ENCODE results near the gene FZD2. TPM values are rescaled to one million over a fixed set of nuclear protein-coding genes. Genes with fewer than 3 reads are reported as not detected.

FZD2 gene
- total and polyA plus RNA-seq, 9 of the 15 experiments (the other 6 are each of a cell fraction or from before 2014, with no cell fraction given): 0.03 to 4.5 (median 1.1) TPM; not detected in 1

- TF ChIP-seq CTCF (IDR thresholded peaks at IDR 0.05 in 2 of 3, conservative IDR thresholded peaks at IDR 0.05 in 1 of 3; ENCODE audit: insufficient read depth in 2 of 3, low read depth in 1 of 3, low read length in 3 of 3) (peak; percentile 93 to 96 (median 96)), JUND (IDR thresholded peaks at IDR 0.05; ENCODE audit: borderline replicate concordance, low read depth, low read length) (no peak), JUND (tag; IDR thresholded peaks at IDR 0.05; ENCODE audit: borderline replicate concordance, low read depth, low read length) (peak; percentile 41; the same call in 1 of the 3 replicates), ZFP36 (IDR thresholded peaks at IDR 0.05; ENCODE audit: low read depth, low read length, partially characterized antibody) (peak; percentile 71)
- TF ChIP-seq, protein P1, sequence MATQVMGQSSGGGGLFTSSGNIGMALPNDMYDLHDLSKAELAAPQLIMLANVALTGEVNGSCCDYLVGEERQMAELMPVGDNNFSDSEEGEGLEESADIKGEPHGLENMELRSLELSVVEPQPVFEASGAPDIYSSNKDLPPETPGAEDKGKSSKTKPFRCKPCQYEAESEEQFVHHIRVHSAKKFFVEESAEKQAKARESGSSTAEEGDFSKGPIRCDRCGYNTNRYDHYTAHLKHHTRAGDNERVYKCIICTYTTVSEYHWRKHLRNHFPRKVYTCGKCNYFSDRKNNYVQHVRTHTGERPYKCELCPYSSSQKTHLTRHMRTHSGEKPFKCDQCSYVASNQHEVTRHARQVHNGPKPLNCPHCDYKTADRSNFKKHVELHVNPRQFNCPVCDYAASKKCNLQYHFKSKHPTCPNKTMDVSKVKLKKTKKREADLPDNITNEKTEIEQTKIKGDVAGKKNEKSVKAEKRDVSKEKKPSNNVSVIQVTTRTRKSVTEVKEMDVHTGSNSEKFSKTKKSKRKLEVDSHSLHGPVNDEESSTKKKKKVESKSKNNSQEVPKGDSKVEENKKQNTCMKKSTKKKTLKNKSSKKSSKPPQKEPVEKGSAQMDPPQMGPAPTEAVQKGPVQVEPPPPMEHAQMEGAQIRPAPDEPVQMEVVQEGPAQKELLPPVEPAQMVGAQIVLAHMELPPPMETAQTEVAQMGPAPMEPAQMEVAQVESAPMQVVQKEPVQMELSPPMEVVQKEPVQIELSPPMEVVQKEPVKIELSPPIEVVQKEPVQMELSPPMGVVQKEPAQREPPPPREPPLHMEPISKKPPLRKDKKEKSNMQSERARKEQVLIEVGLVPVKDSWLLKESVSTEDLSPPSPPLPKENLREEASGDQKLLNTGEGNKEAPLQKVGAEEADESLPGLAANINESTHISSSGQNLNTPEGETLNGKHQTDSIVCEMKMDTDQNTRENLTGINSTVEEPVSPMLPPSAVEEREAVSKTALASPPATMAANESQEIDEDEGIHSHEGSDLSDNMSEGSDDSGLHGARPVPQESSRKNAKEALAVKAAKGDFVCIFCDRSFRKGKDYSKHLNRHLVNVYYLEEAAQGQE (IDR thresholded peaks at IDR 0.05; ENCODE audit: borderline replicate concordance): peak; percentile 91
- TF ChIP-seq, protein P1 (CRISPR knock-in tag; IDR thresholded peaks at IDR 0.05; ENCODE audit: low read depth): no peak
Observed at GRCh38 chr17:44533533-44534246, 23.6 kb upstream of the FZD2 start (continued).

All from K562 (cell line).